Coronary artery (tissue), 2 donors: ENCODE measurements around the gene SH2D5.

Source experiments
- DNase-seq: peaks from one replicate; pipeline ENCODE4 v3.0.0-alpha.2; 2017; ENCODE audit warnings: low spot score
- H3K27ac ChIP-seq, 2 donors: fragments of 200-600 bp; sonication (generic); one replicate each; pipeline ENCODE4 v1.5.1; 2016 to 2019
- H3K4me3 ChIP-seq: fragments of 200-600 bp; sonication (generic); 2 replicates; pipeline ENCODE4 v1.5.1; 2016; ENCODE audit warnings: mild to moderate bottlenecking, moderate library complexity
- TF ChIP-seq, protein P1 (sequence below): fragments of 200-600 bp; sonication (generic); IDR thresholded peaks from one replicate; pipeline ENCODE4 v1.5.1; 2019; ENCODE audit warnings: antibody characterized with exemption

Gene SH2D5

DNA sequence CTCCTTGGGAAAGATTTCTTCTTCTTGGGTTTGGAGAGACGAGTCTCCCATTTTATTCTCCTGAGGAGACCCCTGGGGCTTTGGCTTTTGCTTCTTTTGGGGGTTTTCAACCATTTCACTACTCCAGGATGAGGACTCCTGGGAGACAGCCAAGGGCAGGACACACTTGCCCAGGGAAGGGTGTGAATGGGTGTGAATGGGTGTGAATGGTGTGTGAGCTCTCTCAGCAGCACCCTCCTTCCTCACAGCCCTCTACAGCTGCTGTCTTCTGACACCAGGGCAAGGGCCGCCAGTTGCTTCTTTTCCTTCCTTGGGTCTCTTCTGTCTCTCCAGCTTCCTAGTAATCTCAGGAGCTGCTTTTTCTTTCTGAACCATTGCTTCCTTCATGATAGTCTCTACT is 38.9 kb downstream of the SH2D5 start:
- no peak overlapping the region for H3K4me3 ChIP-seq
- H3K27ac ChIP-seq = no peak overlapping the region
- no peak for DNase-seq
- TF ChIP-seq, protein P1, sequence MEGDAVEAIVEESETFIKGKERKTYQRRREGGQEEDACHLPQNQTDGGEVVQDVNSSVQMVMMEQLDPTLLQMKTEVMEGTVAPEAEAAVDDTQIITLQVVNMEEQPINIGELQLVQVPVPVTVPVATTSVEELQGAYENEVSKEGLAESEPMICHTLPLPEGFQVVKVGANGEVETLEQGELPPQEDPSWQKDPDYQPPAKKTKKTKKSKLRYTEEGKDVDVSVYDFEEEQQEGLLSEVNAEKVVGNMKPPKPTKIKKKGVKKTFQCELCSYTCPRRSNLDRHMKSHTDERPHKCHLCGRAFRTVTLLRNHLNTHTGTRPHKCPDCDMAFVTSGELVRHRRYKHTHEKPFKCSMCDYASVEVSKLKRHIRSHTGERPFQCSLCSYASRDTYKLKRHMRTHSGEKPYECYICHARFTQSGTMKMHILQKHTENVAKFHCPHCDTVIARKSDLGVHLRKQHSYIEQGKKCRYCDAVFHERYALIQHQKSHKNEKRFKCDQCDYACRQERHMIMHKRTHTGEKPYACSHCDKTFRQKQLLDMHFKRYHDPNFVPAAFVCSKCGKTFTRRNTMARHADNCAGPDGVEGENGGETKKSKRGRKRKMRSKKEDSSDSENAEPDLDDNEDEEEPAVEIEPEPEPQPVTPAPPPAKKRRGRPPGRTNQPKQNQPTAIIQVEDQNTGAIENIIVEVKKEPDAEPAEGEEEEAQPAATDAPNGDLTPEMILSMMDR = no peak

DNA sequence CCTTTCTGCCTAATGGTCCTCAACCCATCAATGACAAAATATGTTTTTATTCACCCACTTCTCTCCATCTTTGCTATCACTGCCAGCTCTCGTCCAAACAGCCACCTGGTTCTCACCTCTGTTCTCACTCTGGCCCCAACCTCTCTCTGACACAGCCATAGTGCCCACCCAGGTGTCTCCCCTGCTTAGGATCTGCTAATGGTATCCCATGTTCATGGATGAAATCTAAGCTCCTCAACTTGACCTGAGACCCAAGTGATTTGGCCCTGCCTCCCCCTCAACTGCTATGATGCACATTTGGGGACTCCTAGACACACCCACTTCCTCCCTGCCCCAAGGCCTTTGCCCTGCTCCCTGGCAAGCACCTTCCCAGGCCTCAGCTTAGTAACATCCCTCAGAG is 40.6 kb downstream of the SH2D5 start:
- Histone ChIP-seq H3K27ac (no peak overlapping the region), H3K4me3 (no peak overlapping the region)
- no peak for DNase-seq
- TF ChIP-seq, protein P1 = no peak

DNA sequence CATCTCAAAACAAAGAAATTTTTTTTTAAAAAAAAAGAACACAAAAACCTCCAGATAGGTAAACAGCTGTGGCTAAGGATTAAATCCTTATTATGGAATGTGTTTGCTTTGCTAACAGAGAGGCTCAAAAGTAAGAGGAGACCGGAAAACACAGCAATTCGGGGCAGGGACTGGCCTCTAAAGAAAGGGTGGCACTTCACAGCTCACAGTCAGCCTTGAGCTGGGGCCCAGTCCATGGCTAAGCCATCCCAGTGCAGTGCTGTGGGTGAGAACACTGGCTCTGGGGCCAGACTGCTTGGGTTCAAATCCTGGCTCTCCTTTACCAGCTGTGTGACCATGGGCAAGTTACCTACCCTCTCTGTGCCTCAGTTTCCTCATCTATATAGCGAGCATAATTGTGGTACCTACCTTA is 42.9 kb downstream of the SH2D5 start:
- DNase-seq = no peak
- H3K4me3 ChIP-seq = no peak overlapping the region

DNA sequence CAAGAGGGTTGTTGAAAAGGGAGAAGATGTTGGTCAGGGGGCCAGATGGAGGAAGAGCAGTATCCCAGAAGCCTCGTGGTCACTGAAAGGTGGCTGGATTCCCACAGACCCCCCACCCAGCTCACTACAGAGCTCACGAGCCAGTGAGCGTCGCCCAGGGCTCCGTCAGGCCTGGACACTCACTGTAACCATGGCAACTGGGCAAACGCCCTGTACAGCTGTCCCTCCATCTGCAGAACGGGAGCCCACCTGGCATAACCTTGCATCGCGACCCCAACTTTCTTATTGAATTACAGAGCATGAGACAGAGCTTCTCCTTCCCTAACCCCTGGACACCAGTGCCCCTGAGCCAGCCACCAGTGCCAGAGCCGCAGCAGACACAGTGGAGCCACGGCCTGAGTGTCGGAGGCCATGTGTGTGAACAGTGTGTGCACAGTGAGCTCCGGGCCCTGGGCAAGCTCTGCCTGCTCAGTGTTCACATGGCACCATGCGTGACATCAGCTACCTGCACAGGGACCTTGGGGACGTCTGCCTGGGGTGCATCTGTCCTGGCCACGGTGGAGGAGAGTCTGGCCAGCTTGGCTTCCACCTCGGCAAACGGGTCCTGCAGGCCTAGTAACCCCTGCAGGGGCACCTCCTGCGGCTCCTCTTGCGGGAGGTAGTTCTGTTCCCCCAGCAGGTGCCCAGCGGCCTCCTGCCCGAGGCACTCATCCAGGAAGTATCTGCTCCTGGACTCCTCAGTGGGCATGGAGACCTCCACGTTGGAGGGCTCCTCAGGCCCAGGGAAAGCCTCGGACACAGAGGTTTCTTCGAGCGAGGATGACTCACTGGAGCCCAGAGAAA is 45.4 kb downstream of the SH2D5 start:
- TF ChIP-seq, protein P1 = no peak
- no peak for DNase-seq
- Histone ChIP-seq H3K27ac (no peak overlapping the region), H3K4me3 (no peak overlapping the region)

More for the DNA sequence above, 42.9 kb downstream of the SH2D5 start:
- no peak overlapping the region for H3K27ac ChIP-seq
- TF ChIP-seq, protein P1 = no peak

DNA sequence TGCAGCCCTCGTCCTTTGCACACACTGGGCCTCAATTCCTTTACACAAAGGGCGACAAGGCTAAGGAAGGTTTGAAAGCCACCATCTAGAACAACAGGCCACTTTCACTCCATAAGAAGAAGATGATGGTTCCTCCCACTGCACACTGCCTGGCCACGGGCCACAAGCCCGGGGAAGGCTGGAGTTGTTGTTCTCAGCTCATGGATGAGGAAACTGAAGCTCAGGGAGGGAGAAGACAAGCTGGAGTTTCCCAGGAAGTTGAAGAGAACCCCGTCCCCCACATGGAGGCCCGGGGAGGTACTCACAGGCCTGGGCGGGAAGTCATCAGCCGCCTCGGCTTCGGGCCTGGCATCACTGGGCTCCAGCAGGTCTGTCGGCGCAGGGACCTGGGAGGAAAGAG is 46.8 kb downstream of the SH2D5 start:
- Histone ChIP-seq H3K27ac (peak overlapping the region in 1 of 2 donors; percentile 82), H3K4me3 (no peak overlapping the region)
- TF ChIP-seq, protein P1 = no peak
- no peak for DNase-seq

DNA sequence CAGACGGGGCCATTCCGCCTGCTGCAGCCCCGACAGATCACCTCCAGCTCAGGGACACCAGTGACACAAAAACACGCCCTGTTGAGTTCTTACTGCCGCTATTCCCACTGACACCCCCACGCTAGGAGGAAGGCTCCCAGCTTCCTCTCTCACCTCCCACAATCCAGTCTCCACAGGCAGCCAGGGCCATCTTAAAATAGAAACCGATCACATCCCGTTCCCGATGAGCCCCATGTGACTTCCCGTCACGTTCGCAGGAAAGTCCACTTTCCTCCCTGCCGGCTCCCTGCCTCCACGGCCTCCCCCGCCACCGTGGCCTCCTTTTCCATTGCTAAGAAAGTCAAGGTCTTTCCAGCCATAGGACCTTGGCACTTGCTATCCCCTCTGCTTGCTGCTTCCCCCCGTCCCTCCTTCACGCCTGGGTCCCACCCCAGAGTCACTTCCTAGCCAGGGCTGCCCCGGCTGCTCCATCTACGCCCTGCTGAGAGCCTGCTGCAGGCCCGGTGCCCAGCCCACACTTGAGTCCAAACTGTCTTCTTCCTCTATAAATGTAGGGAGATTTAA is 47.3 kb downstream of the SH2D5 start:
- peak overlapping the region; percentile 58 for H3K4me3 ChIP-seq
- DNase-seq = peak; percentile 68
- peak overlapping the region; percentile 14 to 82 for H3K27ac ChIP-seq

More for the DNA sequence above, 47.3 kb downstream of the SH2D5 start:
- TF ChIP-seq, protein P1 = no peak
